DOHH2 (cell line): ENCODE data around the gene C1S.

Source experiments
- H3F3A ChIP-seq: fragments of 200-600 bp; sonication (generic), shearing (Covaris generic); 2 replicates; pipeline ENCODE4 v1.6.0; 2016; ENCODE audit warnings: antibody characterized with exemption, mild to moderate bottlenecking; ENCODE audit not compliant: control insufficient read depth, insufficient read depth
- H3K27ac ChIP-seq: fragments of 200-600 bp; sonication (generic); 2 replicates; pipeline ENCODE4 v1.5.1; 2014; ENCODE audit warnings: low read depth, mild to moderate bottlenecking, low read length, moderate library complexity
- H3K27me3 ChIP-seq: fragments of 200-600 bp; sonication (generic); 2 replicates; pipeline ENCODE4 v1.6.1; 2014; ENCODE audit warnings: mild to moderate bottlenecking, low read length, mixed read lengths; ENCODE audit not compliant: control insufficient read depth
- H3K36me3 ChIP-seq: fragments of 200-600 bp; sonication (generic); 2 replicates; pipeline ENCODE4 v1.6.1; 2014; ENCODE audit warnings: mild to moderate bottlenecking, low read length, moderate library complexity, mixed read lengths; ENCODE audit not compliant: control insufficient read depth
- H3K4me1 ChIP-seq: fragments of 200-600 bp; sonication (generic); 2 replicates; pipeline ENCODE4 v1.6.1; 2014; ENCODE audit warnings: mild to moderate bottlenecking, low read length, mixed read lengths; ENCODE audit not compliant: control insufficient read depth
- H3K4me2 ChIP-seq: fragments of 200-600 bp; sonication (generic); 2 replicates; pipeline ENCODE4 v1.6.0; 2014; ENCODE audit warnings: mild to moderate bottlenecking, low read length, moderate library complexity
- H3K4me3 ChIP-seq: fragments of 200-600 bp; sonication (generic); 2 replicates; pipeline ENCODE4 v1.5.1; 2014; ENCODE audit warnings: mild to moderate bottlenecking, low read length, mixed read lengths
- H3K79me2 ChIP-seq: fragments of 200-600 bp; sonication (generic); 2 replicates; pipeline ENCODE4 v1.6.1; 2014; ENCODE audit warnings: mild to moderate bottlenecking, low read length, mixed read lengths; ENCODE audit not compliant: control insufficient read depth
- H3K9me2 ChIP-seq: fragments of 200-600 bp; sonication (generic); replicated peaks from 2 replicates; pipeline ENCODE4 v1.6.1; 2014; ENCODE audit warnings: mild to moderate bottlenecking, low read length, mixed read lengths; ENCODE audit not compliant: control insufficient read depth
- H3K9me3 ChIP-seq: fragments of 200-600 bp; sonication (generic); 2 replicates; pipeline ENCODE4 v1.6.1; 2014; ENCODE audit warnings: antibody characterized with exemption, low read length, mixed read lengths; ENCODE audit not compliant: control insufficient read depth, insufficient read depth
- H4K20me1 ChIP-seq: fragments of 200-600 bp; sonication (generic); 2 replicates; pipeline ENCODE4 v1.6.0; 2014; ENCODE audit warnings: low read depth, mild to moderate bottlenecking, antibody characterized with exemption, low read length, moderate library complexity; ENCODE audit not compliant: control insufficient read depth, insufficient read depth
- EZH2phosphoT487 ChIP-seq: fragments of 200-600 bp; sonication (generic); IDR thresholded peaks from 2 replicates; pipeline ENCODE4 v1.6.1; 2017; ENCODE audit warnings: borderline replicate concordance, mild to moderate bottlenecking, antibody characterized with exemption, low read length, moderate library complexity, mixed read lengths
- TF ChIP-seq, protein P1 (sequence below): fragments of 200-600 bp; sonication (generic); IDR thresholded peaks from one replicate; pipeline ENCODE4 v1.5.1; 2014; ENCODE audit warnings: antibody characterized with exemption, mild to moderate bottlenecking, low read depth, low read length; ENCODE audit not compliant: poor library complexity, severe bottlenecking

The C1S gene

DNA sequence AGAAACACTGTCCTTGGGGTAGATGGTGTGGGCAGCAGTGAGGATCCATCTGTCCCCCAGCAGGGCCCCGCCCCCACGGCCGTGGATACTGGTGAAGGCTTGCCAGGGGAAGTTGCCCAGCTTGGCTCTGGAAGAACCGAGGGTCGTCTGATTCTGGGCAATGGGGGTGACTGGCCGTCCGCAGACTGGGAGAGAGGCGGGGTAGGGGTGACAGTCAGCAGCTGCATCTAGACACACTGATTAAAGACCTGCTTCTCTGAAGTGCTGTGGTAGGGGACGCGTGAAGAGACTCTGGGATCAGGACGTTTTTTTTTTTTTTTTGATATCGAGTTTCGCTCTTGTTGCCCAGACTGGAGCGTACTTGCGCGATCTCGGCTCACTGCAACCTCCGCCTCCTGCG lies 36.5 kb downstream of the C1S start:
- Histone ChIP-seq H3K27ac (no peak overlapping the region), H4K20me1 (no peaks in the 10 kb centered on the region), H3K9me3 (no peaks in the 10 kb centered on the region), H3K27me3 (peaks cover 15% of the 10 kb centered on the region; the same call in 1 of the 2 replicates), H3K36me3 (no peaks in the 10 kb centered on the region), H3K4me2 (no peak overlapping the region), H3K4me3 (no peak overlapping the region), H3K4me1 (no peaks in the 10 kb centered on the region), H3K9me2 (no peaks in the 10 kb centered on the region), H3K79me2 (no peaks in the 10 kb centered on the region), H3F3A (no peaks in the 10 kb centered on the region)
- TF ChIP-seq, protein P1, sequence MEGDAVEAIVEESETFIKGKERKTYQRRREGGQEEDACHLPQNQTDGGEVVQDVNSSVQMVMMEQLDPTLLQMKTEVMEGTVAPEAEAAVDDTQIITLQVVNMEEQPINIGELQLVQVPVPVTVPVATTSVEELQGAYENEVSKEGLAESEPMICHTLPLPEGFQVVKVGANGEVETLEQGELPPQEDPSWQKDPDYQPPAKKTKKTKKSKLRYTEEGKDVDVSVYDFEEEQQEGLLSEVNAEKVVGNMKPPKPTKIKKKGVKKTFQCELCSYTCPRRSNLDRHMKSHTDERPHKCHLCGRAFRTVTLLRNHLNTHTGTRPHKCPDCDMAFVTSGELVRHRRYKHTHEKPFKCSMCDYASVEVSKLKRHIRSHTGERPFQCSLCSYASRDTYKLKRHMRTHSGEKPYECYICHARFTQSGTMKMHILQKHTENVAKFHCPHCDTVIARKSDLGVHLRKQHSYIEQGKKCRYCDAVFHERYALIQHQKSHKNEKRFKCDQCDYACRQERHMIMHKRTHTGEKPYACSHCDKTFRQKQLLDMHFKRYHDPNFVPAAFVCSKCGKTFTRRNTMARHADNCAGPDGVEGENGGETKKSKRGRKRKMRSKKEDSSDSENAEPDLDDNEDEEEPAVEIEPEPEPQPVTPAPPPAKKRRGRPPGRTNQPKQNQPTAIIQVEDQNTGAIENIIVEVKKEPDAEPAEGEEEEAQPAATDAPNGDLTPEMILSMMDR = no peak
- TF ChIP-seq EZH2phosphoT487 = no peak

GRCh38 chr12:7099290-7099996 lies 38.9 kb downstream of the C1S start:
- Histone ChIP-seq H3K4me3 (no peak overlapping the region), H3K27ac (no peak overlapping the region), H3K79me2 (no peaks in the 10 kb centered on the region), H3K36me3 (no peaks in the 10 kb centered on the region), H3F3A (no peaks in the 10 kb centered on the region), H4K20me1 (no peaks in the 10 kb centered on the region), H3K9me2 (no peaks in the 10 kb centered on the region), H3K4me1 (no peaks in the 10 kb centered on the region), H3K4me2 (no peak overlapping the region), H3K27me3 (peaks cover 9% of the 10 kb centered on the region; the same call in 1 of the 2 replicates), H3K9me3 (no peaks in the 10 kb centered on the region)
- TF ChIP-seq EZH2phosphoT487 = no peak
- TF ChIP-seq, protein P1 = no peak

DNA sequence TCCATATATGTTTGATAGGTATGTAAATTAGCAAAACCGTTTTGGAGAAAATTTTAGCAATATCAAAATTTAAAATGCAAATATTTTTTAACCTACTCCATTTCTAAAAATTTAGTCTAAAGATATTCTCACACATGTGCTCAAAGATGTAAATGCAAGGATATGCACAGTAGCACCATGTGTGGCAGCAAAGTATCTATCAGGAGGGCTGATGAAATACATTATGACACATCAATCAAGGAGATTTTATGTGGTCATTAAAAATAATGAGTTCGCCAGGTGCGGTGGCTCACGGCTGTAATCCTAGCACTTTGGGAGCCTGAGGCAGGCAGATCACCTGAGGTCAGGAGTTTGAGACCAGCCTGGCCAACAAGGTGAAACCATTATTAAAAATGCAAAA lies 39.7 kb downstream of the C1S start:
- H3K27me3 ChIP-seq = peaks cover 9% of the 10 kb centered on the region; the same call in 1 of the 2 replicates
- no peaks in the 10 kb centered on the region for H3K9me2 ChIP-seq
- H3K79me2 ChIP-seq = no peaks in the 10 kb centered on the region
- H3K4me2 ChIP-seq = no peak overlapping the region
- H3K27ac ChIP-seq = no peak overlapping the region
- H3K9me3 ChIP-seq = no peaks in the 10 kb centered on the region
- TF ChIP-seq, protein P1 = no peak
- TF ChIP-seq EZH2phosphoT487 = no peak
- H4K20me1 ChIP-seq = no peaks in the 10 kb centered on the region
- H3F3A ChIP-seq = no peaks in the 10 kb centered on the region
- H3K4me1 ChIP-seq = no peaks in the 10 kb centered on the region
- no peaks in the 10 kb centered on the region for H3K36me3 ChIP-seq
- H3K4me3 ChIP-seq = no peak overlapping the region
